NCI-H2107 treated with DMSO at 0.1 percent for 48 hours (cell line): ENCODE results near the gene CTNND2.
"Not testable (repeated sequence)": the region's sequence is repeated elsewhere in the genome, so short reads cannot be mapped to it uniquely, and the experiment has no call there.

Experiments
- DNase-seq: peaks from one replicate; lab custom pipeline; 2025; ENCODE audit not compliant: unreplicated experiment; lab: John Stamatoyannopoulos, UW

CTNND2 gene

DNA sequence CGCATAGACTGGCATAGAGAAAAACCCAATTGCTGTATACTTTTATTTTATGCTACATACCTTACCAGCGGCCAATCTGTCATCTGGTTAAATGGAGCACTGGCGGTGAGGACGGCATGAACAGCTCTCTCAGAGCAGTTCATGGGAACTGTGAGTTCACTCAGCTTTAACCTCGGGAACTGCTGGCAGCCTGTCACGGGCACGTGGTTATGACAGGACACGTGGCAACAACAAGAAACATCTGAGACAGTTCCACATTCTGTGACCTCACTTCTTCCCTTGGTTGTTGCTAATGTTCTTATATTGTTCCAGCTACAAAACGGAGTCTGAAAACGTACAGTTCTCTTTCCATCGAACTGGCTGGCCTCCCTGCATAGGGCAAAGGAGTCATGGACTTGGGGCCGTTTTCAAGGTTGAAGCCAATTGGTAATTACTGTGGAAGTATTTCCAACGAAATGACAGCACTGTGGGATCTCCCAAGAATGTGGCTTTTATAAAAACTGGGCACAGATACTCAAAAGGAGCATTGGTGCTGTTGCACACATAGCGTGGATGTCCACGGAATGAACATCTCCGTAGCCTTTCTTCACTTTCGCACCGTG, 896.9 kb downstream of the CTNND2 start:
- no peak for DNase-seq

DNA sequence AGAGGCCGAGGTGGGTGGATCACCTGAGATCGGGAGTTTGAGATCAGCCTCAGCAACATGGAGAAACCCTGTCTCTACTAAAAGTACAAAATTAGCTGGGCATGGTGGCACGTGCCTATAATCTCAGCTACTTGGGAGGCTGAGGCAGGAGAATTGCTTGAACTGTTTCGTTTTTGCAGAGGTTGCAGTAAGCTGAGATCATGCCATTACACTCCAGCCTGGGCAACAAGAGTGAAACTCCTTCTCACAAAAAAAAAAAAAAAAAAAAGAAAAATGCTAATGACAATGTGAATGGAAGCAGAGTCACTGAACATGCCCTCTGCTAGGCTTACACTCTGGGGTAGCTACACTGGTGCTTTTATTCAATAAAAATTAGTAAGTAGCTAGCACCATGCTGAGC, 899.7 kb downstream of the CTNND2 start:
- DNase-seq = not testable (repeated sequence)

DNA sequence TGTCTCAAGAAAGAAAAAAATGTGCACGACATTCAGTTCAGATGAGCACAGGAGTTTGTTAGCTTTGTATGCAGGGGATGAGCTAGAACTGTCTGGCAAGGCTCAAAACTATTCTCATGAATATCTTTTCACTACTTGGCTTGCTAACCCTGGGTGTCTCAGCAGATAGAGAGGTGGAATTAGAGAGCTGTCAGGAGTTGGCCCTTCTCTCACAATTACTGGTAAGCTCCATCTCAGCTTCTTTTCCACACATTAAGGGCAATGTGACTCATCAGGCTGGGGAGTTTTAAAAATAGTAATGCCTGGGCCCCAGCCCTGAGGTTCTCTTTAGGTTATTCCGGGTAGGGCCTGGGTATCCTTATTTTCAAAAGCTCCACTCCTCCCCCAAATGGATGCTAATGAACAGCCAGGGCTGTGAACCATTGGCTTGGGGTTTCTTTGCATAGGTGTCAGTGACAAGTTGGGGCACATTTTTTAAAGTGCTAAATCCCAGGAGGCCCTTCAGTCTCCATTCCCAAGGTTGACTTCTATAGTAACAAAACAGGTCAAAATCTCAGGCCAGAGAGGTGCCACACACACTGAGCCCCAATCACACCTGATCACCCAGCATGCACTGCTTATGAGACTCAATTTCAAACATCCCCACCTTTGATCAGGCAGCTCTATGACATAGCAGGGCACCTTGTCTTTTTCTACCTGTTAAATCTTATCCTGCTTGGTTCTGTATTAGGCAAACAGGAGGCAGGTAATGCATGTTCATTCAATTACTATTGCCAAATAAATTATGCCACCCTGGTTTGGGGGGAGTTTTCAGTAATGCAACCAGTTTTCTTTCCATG, 903.5 kb downstream of the CTNND2 start:
- DNase-seq = no peak

DNA sequence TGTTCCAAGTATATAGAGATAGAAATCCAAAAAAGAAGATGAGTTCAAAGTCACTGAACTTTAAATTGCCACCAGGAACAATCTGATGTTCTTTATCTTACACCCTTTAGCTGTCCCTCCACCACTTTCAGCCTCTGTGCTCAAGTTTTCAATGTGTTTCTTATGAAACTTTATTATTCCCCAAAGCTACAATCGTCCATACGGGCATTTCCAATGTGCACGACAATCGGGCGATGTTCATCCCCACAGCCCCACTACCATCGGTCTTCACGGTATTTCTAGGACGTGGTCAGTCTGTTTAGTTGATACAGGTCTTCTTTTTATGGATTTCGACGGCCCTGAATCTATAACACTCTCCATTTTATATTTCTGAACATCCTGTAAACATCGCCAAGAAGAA, 904.5 kb downstream of the CTNND2 start:
- no peak for DNase-seq

DNA sequence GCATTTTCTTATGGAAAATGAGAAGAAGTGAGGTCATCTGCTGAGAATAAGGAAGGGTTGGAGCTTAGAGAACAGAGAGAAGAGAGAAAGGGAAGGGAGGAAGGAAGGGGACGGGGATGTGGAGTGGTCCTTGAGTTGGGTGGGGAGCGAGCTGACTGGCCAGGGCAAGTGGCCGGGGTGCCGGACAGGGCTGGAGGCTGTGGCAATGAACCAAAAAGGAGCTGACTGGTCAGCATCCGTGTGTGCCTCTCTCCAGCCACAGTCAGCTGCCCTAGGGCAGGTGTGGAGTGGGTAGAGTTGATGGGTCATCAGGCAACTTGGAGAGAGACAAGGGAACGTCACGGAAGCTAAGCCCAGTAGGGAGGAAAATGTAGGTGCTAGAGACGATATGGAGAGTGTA, 908.4 kb downstream of the CTNND2 start:
- no peak for DNase-seq

DNA sequence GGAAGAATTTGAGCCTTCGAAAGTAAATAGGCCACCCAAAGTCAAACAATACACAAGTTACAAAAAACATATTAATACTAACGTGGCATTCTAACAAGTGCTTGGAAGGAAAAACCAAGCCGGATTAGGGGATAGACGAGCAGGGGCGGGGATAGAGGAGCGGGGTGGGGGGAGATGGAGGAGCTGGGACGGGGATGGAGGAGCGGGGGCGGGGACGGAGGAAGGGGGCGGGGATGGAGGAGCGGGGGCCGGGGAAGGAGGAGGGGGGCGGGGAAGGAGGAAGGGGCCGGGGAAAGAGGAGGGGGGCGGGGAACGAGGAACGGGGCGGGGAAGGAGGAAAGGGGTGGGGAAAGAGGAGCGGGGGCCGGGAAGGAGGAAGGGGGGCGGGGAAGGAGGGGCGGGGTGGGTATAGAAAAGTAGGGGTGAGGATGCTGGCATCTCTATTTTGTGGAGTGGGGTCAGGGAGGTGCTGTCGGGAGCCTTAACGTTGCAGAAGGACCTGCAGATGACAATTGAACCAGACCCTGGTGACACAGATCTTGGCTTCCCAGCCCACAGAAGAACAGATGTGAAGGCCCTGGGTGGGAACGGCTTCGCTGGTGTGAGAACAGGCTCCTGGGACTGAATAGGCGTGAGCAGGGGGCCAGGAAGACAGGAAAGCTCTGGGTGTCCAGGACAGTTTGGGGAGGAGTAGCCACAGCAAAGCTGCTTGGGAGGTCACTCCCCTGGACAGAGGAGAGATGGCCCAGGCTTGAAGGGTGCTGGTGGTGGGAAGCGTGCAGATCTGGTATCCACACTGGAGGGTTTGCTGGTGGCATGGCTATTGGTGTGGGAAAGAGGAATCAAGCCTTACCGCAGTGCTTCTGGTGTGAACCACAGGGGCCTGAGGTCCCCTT, 909.9 kb downstream of the CTNND2 start:
- no peak for DNase-seq

DNA sequence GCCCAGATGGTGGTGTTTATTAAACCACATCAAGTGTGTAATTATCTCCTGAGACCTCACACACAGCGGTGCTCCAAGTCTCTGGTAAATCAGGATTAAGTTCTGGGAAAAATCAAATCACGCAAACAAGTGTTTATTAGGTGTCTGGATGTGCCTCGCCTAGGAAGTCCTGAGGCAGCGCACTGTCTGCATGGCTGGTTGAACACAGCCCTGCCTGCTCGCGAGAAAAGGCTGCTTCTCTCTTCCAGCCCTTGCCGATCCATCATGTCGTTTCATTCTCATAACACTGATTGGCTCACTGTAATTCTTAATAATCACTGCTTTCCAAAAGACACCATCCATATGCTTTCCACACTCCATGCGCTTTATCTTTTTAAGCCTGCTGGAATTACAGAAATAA, 913.6 kb downstream of the CTNND2 start:
- DNase-seq = no peak

DNA sequence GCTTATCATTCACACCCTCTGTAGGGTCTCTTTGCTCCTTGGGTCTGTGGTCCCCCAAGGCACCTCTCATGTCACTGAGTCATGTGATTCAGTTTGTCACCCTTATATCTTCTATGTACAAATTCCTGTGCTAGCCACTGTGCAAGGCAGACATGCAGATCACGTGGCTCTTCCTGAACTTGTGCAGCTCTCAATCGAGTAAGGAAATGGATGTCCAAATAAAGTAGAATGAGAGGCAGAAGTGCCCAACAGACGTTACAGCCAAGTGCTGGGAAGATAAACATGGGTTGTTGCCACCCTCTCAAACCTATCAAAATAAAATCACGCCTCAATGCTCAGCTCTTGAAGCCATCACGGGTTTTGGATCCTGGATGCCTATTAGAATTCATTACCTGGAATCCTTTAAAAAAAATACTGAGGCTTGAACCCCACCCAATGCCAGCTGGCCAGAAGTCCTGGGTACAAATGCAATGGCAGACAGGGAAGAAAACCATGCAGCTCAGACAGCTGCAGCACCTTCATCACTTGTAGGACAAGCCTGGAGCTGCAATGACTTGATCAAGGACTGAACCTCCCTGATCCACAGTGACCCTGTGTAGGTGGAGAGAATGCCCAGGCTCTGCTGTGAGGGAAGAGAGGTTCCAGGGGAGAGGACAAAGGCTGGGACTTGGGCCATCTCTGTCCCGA, 914.5 kb downstream of the CTNND2 start:
- DNase-seq = no peak

DNA sequence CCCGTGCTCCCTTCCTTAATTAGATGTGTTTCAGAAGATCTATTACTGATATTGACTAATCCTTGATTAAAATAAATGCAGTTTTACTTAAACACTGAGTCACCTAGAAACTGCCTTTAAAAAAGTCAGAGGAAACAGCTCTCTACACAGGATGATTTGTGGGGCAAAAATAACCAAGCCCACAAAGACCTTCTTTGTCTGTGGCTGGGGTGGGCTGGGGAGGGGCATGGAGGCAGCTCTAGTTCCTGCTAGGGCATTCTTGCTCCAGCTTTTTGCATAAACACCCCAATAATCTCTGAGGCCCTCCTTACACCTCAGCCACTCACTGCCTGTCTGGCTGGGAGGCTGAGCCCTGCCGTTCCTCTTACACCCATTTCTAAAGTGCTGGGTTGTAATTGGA, 915.6 kb downstream of the CTNND2 start:
- DNase-seq = no peak

DNA sequence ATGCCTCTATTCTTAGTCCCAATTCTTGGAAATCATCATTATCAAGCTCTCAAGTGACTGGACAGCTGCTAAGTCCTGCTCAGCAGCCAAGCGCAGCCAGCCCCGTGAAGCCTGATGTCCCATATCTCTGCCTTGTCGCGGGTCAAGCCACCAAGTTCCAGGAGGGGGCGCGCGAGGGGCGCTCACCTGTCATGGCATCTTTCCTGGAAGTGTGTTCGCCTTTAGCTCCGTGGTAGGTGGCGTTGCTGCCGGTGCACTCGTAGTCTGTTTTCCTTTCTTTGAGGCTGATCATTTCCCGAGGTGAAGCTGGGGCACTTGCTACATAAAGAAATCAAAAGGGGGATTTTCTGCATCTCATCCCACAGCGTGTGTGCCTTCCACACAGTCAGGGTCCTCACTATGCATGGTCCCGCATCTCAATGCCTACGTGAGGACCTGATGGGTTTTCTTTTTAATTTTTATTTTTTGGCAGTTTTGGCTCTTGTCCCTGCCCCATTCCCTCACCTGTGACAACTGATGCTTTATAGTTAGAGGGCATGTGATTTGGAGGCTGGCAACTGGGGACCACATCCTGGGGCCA, 916.2 kb downstream of the CTNND2 start:
- DNase-seq = peak; percentile 38

DNA sequence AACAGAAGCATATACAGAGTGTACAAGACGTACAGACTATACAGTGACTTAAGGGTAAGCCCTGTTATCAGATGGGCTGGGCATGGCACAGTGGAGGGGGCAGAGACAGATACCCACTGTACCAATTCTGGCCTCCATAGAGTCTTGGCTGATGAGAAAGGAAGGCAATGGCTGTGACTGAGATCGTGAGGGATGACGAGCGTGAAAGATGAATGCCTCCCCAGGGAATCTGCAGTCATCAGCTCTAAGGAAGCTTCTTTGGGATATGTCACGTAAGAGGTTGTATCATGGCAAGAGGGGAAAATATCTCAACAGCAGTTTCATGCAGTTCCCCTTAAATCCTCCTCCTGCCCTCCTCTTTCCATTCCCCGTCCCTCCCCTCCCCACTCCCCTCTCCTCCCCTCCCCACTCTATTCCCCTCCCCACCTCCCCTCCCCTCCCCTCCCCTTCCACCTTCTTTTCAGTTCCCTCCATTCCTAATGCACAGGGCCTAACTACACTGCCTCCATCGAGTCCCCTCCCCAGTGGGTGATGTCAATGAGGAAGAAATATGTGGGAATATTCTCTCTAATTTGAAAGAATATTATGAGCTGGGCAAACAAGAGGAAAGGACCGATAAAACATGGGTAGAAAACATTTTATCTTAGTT, 916.8 kb downstream of the CTNND2 start:
- DNase-seq = no peak

DNA sequence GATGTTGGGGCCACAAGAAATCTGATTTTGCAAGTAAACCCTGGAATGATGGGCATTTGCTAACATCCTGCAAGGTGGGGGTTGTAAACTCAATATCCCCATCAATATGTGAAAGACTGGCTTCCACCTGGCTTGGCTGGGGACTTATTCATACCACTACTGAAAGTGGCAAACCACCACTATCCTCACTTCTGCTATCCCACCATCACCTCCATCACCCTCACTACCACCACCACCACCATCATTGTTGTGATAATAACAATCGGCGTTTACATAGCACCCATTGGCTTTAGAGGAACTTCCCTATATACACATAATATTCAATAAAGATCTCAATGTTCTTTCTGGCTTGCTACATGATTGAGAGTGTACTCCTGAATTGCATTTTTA, 918.5 kb downstream of the CTNND2 start:
- DNase-seq = no peak

DNA sequence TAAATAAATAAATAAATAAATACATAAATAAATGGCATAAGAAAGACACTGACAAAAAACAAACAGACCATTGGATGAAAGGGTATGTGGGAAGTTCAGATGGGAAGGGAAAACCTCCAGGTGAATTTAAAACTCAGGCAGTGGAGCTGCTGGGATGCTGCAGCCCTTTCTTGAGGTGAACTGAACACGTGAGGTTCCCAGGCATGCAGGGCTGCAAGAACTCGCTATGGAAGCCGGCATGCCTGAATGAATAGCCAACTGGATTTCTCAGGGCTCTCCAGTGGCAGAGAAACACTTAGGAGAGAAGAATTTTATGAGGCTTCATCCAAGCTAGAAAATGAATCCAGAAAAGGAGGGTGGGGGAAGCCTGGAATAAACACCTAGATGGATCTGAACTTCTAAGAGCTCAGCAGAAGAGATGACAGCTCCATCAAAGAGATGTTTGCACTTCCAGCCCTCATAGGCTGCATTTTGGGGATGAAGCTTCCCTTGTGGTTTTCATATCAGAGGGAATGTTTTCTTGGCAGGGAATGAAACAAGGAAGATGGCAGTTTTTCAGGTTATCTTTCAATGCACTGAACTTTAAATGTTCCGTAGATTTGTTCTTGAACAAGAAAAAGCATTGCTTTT, 919.0 kb downstream of the CTNND2 start:
- no peak for DNase-seq

DNA sequence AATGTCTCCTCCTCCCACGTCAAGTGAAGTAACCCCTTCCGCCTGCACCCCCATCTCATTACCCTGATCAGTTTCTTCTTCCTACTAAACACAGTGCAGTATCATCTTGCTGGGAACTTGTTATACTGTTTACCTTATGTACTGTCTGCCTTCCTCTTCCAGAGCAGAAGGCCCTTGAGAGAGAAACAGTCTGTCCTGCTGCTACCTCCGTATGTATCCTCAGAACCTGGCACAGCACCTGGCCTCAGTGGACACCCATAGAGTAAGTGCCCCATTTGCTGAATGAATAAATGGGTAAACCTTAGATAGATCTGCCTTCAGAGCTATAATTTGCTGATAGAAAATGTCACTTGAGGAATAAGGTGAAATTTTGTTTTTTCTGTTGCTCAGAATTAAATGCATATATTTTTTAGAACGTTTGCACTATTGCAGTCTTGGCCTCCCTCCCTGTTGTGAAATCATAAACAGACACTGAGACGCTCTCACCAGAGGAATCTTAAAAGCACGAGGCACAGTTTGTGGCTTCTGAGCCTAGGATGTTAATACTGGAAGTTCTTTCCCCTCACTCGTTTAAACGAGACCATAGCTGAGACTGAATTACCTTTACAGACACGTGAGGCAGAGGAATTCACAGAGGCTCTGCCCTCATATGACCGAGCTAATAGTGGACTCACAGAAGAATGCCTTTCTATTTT, 920.1 kb downstream of the CTNND2 start:
- no peak for DNase-seq

DNA sequence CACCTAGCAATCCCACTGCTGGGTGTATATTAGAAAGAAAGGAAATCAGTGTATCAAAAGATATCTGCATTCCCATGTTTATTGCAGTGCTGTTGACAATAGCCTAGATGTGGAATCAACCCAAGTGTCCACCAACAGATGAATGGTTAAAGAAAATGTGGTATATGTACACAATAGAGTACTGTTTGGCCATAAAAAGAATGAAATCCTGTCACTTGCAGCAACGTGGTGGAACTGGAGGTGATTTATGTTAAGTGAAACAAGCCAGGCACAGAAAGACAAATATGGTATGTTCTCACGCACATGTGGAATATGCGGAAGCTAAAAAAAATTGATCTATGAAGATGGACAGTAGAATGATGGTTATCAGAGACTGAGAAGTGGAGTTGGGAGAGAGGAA, 921.6 kb downstream of the CTNND2 start:
- DNase-seq = no peak

DNA sequence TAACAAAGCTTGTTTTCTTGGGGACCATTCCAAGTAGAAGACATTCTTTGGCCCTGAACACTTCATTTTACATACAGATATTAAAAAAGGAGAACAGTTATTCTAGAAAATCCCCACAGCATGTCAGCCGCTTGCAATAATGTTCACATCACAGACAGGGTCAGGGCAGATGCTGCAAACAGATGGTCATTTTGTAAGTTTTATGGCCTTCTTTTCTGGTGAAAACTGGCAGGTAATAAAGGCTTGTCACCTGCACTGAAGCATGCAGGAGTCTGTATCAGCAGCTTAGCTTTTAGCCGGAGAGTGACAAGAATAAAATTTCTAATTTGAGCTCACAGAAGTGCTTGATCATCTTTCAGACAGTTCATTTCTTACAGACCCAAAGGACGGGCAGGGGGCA, 922.3 kb downstream of the CTNND2 start:
- DNase-seq = no peak

DNA sequence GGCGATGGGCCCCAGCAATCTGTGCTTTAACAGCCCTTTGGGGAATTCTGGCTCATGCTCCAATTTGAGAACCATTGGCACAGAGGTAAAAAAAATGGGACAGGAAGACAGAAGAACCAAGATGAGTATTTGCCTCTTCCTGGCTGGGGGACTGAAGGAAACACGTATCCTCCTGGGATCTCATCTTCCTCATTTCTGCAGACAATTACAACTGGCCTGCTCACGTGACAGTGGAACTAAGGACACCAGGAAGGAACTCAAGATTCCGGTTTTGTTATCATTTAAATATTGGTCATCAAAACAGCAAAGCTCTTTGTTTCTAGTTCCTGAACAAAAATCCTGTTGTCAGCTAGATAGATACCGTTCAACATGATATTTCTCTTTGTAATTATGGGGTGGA, 927.2 kb downstream of the CTNND2 start:
- DNase-seq = no peak

DNA sequence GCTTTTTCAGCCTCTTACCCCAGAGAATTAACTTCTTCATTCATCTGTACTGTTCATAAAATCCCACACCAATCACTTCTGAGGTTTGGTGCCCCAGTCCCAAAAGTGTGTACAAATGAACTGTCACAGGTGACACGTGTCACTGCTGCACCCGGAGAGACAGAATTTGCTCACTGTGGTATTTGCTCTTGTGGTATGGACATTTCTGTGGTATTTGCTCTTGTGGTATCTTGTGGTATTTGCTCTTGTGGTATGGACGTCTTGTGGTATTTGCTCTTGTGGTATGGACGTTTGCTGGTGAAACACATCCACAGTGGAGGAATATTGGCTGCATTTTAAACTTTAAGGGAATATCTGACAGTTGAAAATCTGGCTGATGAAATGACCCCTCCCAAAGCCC, 928.3 kb downstream of the CTNND2 start:
- DNase-seq = no peak

DNA sequence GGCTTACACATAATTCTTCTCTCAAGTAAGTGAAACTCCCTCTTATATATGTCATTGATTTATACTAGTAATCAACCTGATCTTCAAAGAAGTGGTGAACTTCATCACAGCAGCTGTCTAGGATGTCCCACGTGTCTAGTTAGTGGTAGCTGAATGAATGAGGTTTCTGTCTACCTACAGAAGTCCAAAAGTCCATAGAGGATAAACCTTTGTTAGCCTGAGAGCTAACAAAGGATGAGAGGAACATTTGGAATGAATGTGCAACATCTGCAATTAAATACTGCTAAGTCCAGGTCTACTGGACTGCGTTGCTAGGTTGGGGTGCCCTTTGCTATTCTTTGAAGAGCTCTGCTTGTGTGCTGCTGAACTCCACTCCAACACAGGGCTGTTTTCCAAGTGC, 929.4 kb downstream of the CTNND2 start:
- no peak for DNase-seq
